Activated T-helper 1 cell treated with Interleukin-2 at 50 U/mL for 16 hours (primary cell): ENCODE data around the gene ABCB10.
A peak's percentile ranks its signal among the peaks of the same experiment; 100 is the strongest.
"Not testable (repeated sequence)": the region's sequence is repeated elsewhere in the genome, so short reads cannot be mapped to it uniquely, and the experiment has no call there.

ENCODE experiments used
- DNase-seq: peaks from one replicate; pipeline ENCODE4 v3.0.0-alpha.2; 2020; ENCODE audit warnings: low read depth

ABCB10 gene

DNA sequence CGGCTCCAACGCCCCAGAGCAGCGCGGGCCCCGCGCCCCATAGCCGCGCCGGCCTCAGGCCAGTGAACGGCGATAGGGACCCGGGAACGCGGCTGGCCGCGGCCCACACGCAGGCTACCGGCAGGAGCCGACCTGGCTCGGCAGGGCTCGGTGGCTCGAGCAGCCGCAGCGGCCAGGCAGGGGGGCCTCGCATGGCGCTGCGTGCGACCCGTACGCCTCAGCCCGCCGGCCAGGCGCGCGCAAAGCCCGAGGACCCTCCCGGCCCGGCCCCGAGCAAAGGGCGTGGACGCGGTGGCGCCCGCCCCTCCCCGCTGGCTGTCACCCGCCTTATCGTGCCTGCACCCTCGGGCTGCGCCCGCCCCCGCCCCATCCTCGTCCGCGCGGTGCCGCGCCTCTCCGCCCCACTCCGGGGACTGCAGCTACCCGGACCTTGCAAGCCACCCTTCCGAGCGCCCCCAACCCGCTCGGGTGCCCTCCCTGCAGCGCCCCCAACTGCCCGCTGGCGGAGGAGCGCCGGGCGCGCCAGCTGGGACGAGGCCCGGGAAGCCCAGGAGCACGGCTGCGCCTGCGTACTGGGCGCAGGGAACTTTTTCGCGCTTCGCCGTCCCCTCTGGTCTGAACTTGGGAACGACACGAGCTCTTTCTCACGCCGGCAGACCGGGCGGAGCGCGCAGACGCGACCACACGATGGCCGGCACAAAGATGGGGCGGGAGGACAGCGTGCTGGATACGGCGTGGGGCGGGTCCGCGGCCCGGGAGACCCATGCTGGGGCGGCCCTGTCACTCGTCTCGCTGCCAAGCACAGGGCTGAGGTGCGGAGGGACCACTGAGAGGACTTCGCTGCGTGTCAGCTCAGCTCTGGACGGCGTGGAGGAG lies at the start of gene ABCB10:
Gene ABCB10 (minus strand): TSS at position 248 of the 876 bp plus-strand sequence. CDS start 55 bp downstream, at position 193.
- DNase-seq: peak; percentile 80

DNA sequence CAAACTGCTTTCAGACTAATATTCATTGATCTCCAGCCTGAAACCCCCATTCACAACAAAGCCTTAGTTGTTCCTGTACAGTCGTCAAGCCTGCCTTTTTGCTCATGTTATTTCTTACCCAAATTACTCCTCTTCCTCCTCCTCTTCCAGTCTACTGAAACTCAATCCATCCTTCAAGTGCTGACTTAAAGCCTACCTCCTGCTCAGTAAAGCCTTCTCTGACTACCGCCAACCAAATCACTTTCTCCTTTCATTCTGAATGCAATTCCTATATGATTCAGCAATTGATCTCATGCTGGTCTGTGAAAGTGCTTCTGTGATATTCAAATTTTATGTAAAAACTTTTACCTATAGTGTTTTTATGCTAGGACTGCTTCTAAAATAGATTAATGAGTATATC lies 48.9 kb upstream of the ABCB10 start:
- no peak for DNase-seq

- DNase-seq: no peak
Measured at GRCh38 chr1:229603371-229604005, 45.0 kb upstream of the ABCB10 start.

GRCh38 chr1:229600229-229600628 lies 41.7 kb upstream of the ABCB10 start:
- DNase-seq: no peak

- no peak for DNase-seq
Measured at GRCh38 chr1:229599218-229599954, 40.9 kb upstream of the ABCB10 start.

GRCh38 chr1:229597877-229598276 lies 39.4 kb upstream of the ABCB10 start:
- DNase-seq: no peak

- DNase-seq: no peak
Measured at GRCh38 chr1:229596925-229597699, 38.6 kb upstream of the ABCB10 start.

GRCh38 chr1:229595876-229596275 lies 37.4 kb upstream of the ABCB10 start:
- not testable (repeated sequence) for DNase-seq

GRCh38 chr1:229594227-229595008 lies 35.9 kb upstream of the ABCB10 start:
- DNase-seq: no peak

GRCh38 chr1:229593800-229594199 lies 35.3 kb upstream of the ABCB10 start:
- no peak for DNase-seq

DNA sequence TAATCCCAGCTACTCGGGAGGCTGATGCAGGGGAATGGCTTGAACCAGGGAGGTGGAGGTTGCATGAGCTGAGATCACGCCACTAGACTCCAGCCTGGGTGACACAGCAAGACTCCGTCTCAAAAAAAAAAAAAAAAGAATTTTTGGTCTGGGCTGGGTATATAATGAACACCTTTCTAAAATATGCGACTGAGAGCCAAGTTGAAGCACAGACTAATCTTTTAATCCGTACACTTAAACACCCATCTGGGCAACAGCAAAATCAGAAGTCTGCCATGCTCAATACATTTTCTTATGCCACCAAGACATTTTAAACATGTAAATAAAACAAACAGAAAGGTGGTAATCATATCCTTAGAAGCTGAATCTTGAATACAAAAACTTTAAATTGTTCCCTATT lies 31.6 kb upstream of the ABCB10 start:
- DNase-seq: no peak

DNA sequence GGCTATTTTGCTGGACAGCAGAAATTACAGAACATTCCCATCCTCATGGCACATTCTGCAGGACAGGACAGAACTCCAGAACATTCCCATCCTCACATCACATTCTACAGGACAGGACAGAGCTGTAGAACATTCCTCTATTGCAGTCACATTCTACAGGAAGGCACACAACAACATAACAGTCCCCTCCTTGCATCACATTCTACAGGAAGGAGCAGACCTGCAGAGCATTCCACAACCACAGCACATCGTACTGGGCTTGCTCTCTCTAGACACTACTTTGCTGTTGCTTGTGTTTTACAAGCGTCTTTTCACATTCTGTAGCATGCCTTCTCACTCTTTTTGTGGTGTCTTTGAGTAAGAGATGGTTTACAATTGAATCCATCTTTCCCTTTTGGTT lies 26.8 kb upstream of the ABCB10 start:
- DNase-seq: no peak

GRCh38 chr1:229582715-229583114 lies 24.2 kb upstream of the ABCB10 start:
- DNase-seq: no peak

- no peak for DNase-seq
Measured at GRCh38 chr1:229582011-229582694, 23.6 kb upstream of the ABCB10 start.

DNA sequence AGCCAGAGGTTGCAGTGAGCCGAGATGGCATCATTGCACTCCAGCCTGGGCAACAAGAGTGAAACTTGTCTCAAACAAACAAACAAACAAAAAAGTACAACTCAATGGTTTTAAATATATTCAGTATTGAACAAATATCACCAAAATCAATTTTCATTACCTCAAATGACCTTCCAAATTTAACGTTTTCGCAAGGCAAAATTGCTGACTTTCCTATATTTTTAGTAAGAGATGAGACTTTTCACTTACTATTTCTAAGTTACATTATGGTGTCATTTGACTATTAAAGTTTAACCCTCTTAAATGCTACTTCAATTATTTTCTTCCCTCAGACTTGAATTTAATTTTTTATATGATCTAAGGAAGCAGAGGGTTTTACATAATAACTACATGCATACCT lies 23.0 kb upstream of the ABCB10 start:
- DNase-seq: no peak

DNA sequence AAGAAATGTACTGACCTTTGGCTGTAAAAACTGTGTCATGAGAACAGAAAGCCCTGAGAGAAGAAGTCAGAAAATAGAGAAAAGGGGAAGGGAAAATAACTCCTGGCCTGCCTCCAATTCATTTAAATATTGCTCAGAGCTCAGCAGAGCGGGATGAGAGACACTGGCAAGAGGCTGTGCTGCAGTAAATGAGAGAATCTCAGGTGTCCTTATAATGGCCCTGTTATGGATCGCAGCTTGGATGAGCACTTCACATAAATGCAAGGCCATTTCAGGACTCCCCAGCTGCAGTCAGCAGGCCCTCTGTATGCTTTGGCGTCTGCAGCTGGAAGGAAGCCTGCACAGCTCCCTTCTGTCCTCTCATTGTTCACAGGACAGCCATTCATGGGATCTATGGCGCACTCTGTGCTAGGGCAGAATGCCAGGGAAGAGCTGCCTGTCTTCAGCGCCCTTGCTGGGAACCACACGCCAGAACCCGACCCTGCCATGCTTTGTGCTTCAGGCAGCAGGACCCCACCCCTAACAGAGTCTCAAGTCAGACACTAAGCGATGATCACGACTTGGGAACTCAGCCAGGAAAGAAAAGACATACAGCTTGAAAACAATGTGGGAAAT lies 20.7 kb upstream of the ABCB10 start:
- no peak for DNase-seq

GRCh38 chr1:229578168-229579058 lies 19.9 kb upstream of the ABCB10 start:
- no peak for DNase-seq

DNA sequence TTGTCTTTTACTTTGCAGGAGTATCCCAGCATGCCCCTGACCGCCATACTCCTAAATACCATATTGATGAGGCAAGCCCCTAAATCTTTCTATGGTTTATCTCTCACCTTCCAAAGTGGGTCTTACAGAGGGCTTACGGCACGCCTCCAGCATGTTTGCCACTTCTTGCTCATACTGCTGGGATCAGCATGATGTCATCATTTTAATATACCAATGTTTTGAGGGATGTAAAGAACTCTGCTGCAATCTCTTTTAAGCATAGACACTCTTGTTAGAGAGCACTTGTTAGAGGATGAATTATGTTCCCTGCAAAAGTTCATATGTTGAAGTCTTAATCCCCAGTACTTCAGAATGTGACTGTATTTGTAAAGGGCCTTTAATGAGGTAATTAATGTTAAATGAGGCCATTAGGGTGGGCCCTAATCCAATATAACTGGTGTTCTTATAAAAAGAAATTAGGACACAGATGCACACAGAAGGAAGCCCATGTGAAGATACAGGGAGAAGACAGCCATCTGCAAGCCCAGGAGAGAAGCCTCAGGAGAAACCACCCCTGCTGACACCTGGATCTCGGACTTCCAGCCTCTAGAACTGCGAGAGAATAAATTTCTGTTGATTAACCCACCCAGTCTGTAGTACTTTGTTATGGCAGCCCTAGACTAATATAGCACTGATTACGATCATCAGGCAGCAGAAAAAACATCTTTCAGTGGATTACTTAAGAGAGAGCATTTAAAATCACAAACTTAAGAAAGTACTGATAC lies 16.4 kb upstream of the ABCB10 start:
- DNase-seq: no peak
